CD14-positive monocyte (primary cell): Measurements from ENCODE around the gene SEC23A. TPM values are rescaled to one million over a fixed set of nuclear protein-coding genes. Genes with fewer than 3 reads are reported as not detected.

Source experiments
- DNase-seq, 3 donors: peaks; one replicate each; pipeline ENCODE4 v3.0.0-alpha.2; 2011 to 2022
- H2AFZ ChIP-seq: 2 replicates; pipeline ENCODE4 v1.6.0; 2012; ENCODE audit warnings: mild to moderate bottlenecking, low read depth, low read length, inconsistent platforms; ENCODE audit not compliant: insufficient read depth, poor library complexity, severe bottlenecking
- H3K27ac ChIP-seq, 2 donors: 1 replicate in 1 of 2; 2 replicates in 1 of 2; pipeline ENCODE4 v1.5.1; 2012 to 2013; ENCODE audit warnings: low read length in 2 of 2, control low read depth in 1 of 2, inconsistent platforms in 1 of 2, low read depth in 1 of 2, mild to moderate bottlenecking in 1 of 2
- H3K27me3 ChIP-seq, 2 donors: one replicate each; pipeline versions ENCODE4 v1.6.0 to v1.6.1; 2011 to 2013; ENCODE audit warnings: low read length in 2 of 2; ENCODE audit not compliant: control insufficient read depth in 2 of 2, insufficient read depth in 2 of 2
- H3K36me3 ChIP-seq, 2 donors: replicated peaks in 1 of 2; 1 replicate in 1 of 2; 2 replicates in 1 of 2; pipeline versions ENCODE4 v1.5.1 to v1.6.1; 2012 to 2013; ENCODE audit warnings: low read length in 2 of 2, control low read depth in 1 of 2, inconsistent platforms in 1 of 2, mild to moderate bottlenecking in 1 of 2; ENCODE audit not compliant: insufficient read depth in 2 of 2, control insufficient read depth in 1 of 2
- H3K4me1 ChIP-seq, 2 donors: 1 replicate in 1 of 2; 2 replicates in 1 of 2; pipeline versions ENCODE4 v1.5.1 to v1.6.1; 2012 to 2013; ENCODE audit warnings: low read length in 2 of 2, control low read depth in 1 of 2, inconsistent platforms in 1 of 2, mild to moderate bottlenecking in 1 of 2, moderate library complexity in 1 of 2; ENCODE audit not compliant: insufficient read depth in 2 of 2, control insufficient read depth in 1 of 2
- H3K4me2 ChIP-seq: replicated peaks from 2 replicates; pipeline ENCODE3; 2012; ENCODE audit warnings: low read length, moderate library complexity, mild to moderate bottlenecking; ENCODE audit not compliant: poor library complexity, severe bottlenecking; ENCODE audit errors: extremely low read depth
- H3K4me3 ChIP-seq, 3 experiments: fragments of 200-600 bp in 1 of 3; sonication (generic) in 1 of 3; replicated peaks in 1 of 3; 1 replicate in 2 of 3; 2 replicates in 1 of 3; pipeline ENCODE4 v1.5.1; 2011 to 2013; ENCODE audit warnings: low read length in 3 of 3, mild to moderate bottlenecking in 3 of 3, control low read depth in 2 of 3, low read depth in 2 of 3, inconsistent platforms in 1 of 3, moderate library complexity in 1 of 3
- H3K79me2 ChIP-seq: 2 replicates; pipeline ENCODE4 v1.6.0; 2012; ENCODE audit warnings: mild to moderate bottlenecking, control low read depth, inconsistent platforms, low read length, moderate library complexity; ENCODE audit not compliant: insufficient read depth
- H3K9ac ChIP-seq: 2 replicates; pipeline ENCODE4 v1.6.0; 2017; ENCODE audit warnings: low read length, mild to moderate bottlenecking; ENCODE audit not compliant: insufficient read depth, poor library complexity, severe bottlenecking
- H3K9me3 ChIP-seq, 2 donors: replicated peaks in 1 of 2; 1 replicate in 1 of 2; 2 replicates in 1 of 2; pipeline versions ENCODE4 v1.5.1 to v1.6.1; 2012 to 2013; ENCODE audit warnings: low read length in 2 of 2, control low read depth in 1 of 2; ENCODE audit not compliant: control insufficient read depth in 1 of 2, insufficient read depth in 1 of 2
- H4K20me1 ChIP-seq: 2 replicates; pipeline ENCODE4 v1.6.0; 2012; ENCODE audit warnings: mild to moderate bottlenecking, low read length, control low read depth, moderate library complexity; ENCODE audit not compliant: insufficient read depth
- H3K27ac Mint-ChIP-seq, 7 donors: one replicate each; pipeline ENCODE4 v1.8.0; 2020; ENCODE audit warnings: mild to moderate bottlenecking in 7 of 7, mixed read lengths in 7 of 7, moderate library complexity in 6 of 7, inconsistent platforms in 2 of 7
- H3K27me3 Mint-ChIP-seq, 3 donors: one replicate each; pipeline ENCODE4 v1.8.0; 2021 to 2022; ENCODE audit warnings: low read depth in 3 of 3, mild to moderate bottlenecking in 3 of 3, mixed read lengths in 3 of 3, moderate library complexity in 3 of 3, inconsistent platforms in 1 of 3
- H3K36me3 Mint-ChIP-seq, 2 donors: one replicate each; pipeline ENCODE4 v1.8.0; 2020; ENCODE audit warnings: mixed read lengths in 2 of 2, inconsistent platforms in 1 of 2, mild to moderate bottlenecking in 1 of 2
- H3K4me1 Mint-ChIP-seq: one replicate; pipeline ENCODE4 v1.8.0; 2020; ENCODE audit warnings: mild to moderate bottlenecking, mixed read lengths
- H3K4me3 Mint-ChIP-seq, 2 donors: one replicate each; pipeline ENCODE4 v1.8.0; 2020; ENCODE audit warnings: mild to moderate bottlenecking in 2 of 2, mixed read lengths in 2 of 2, moderate library complexity in 1 of 2
- H3K9me3 Mint-ChIP-seq, 7 donors: one replicate each; pipeline ENCODE4 v1.8.0; 2020 to 2022; ENCODE audit warnings: mixed read lengths in 7 of 7, mild to moderate bottlenecking in 6 of 7, moderate library complexity in 6 of 7, inconsistent platforms in 2 of 7
- WGBS: methylation state at CpG from one replicate; pipeline ENCODE4 v1.1.5; 2013; ENCODE audit warnings: missing lambda C conversion rate; ENCODE audit not compliant: insufficient coverage; 5-methylcytosine and 5-hydroxymethylcytosine counted together
- intact Hi-C, 2 donors: fragments of 100-400 bp; cut with micrococcal nuclease; formaldehyde crosslinking; loops; one replicate each; pipeline versions ENCODE4 v1.15.0 to v1.15.1; 2023
- polyA plus RNA-seq, 3 donors: library from polyadenylated mRNA; depleted of rRNA in 1 of 3; unstranded in 2 of 3; stranded (reverse) in 1 of 3; fragments of 300-500 nt in 2 of 3; fragments of >200 nt in 1 of 3; fragmentation: Illumina TruSeq in 2 of 3; gene quantifications; 1 replicate in 2 of 3; 2 replicates in 1 of 3; pipeline ENCODE4 v1.2.3, GENCODE V29; 2012 to 2021
- small RNA-seq: library from RNA; depleted of rRNA; stranded (forward); fragments of <200 nt; gene quantifications from one replicate; pipeline ENCODE3, GENCODE V24; 2012; ENCODE audit warnings: low read depth; ENCODE audit not compliant: insufficient read length
- TF ChIP-seq, protein P1 (sequence below): fragments of 200-600 bp; IDR thresholded peaks from one replicate; pipeline ENCODE4 v1.8.0; 2022; ENCODE audit warnings: antibody characterized with exemption, mild to moderate bottlenecking

The SEC23A gene
- polyA plus RNA-seq, 3 donors, result 13.8 to 37.3 (median 36.4) TPM

DNA sequence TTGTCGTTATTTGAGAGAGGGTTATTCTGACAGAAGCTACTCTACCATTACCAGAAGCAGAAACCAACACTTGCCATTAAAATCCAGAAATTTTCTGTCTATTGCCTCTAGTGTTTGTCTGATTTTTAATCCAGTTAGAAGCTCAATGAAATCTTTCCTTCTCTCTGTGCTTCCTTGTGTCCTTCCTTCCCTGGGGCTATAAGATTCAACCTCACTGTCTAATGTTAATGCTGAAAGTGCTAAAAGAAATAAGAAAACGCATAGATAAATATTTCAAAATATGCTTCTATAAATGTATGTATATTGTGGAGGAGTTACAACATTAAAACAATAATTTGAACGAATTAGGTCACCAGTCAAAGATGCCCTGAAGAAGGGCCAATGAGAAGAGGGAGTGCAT is 120.8 kb downstream of the SEC23A start:
- TF ChIP-seq, protein P1, sequence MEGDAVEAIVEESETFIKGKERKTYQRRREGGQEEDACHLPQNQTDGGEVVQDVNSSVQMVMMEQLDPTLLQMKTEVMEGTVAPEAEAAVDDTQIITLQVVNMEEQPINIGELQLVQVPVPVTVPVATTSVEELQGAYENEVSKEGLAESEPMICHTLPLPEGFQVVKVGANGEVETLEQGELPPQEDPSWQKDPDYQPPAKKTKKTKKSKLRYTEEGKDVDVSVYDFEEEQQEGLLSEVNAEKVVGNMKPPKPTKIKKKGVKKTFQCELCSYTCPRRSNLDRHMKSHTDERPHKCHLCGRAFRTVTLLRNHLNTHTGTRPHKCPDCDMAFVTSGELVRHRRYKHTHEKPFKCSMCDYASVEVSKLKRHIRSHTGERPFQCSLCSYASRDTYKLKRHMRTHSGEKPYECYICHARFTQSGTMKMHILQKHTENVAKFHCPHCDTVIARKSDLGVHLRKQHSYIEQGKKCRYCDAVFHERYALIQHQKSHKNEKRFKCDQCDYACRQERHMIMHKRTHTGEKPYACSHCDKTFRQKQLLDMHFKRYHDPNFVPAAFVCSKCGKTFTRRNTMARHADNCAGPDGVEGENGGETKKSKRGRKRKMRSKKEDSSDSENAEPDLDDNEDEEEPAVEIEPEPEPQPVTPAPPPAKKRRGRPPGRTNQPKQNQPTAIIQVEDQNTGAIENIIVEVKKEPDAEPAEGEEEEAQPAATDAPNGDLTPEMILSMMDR, result no peak
- no peak overlapping the region for H3K4me2 ChIP-seq
- Mint-ChIP-seq H3K4me3 (no peak overlapping the region), H3K4me1 (no peaks in the 10 kb centered on the region), H3K27ac (no peak overlapping the region), H3K9me3 (peaks cover 4 to 17% (median 9%) of the 10 kb centered on the region in 7 donors), H3K27me3 (peaks cover 2 to 4% (median 3%) of the 10 kb centered on the region in 3 donors), H3K36me3 (no peaks in the 10 kb centered on the region)
- intact Hi-C loops, result no loop called here
- H3K9me3 ChIP-seq, result no peaks in the 10 kb centered on the region
- H3K4me3 ChIP-seq, result no peak overlapping the region
- no peaks in the 10 kb centered on the region for H3K4me1 ChIP-seq
- no peak overlapping the region for H3K27ac ChIP-seq
- H3K27me3 ChIP-seq, result peaks cover 0 to 6% of the 10 kb centered on the region in 2 donors
- H3K9ac ChIP-seq, result no peak overlapping the region
- H3K36me3 ChIP-seq, result no peaks in the 10 kb centered on the region
- H2AFZ ChIP-seq, result no peak overlapping the region
- no peaks in the 10 kb centered on the region for H3K79me2 ChIP-seq
- DNase-seq, result no peak
- WGBS, result no CpG with 5 or more reads among the region's 3 CpGs
- H4K20me1 ChIP-seq, result no peaks in the 10 kb centered on the region

Small RNA genes lying within 50 kb of the gene (small RNA-seq; reads per million reads assigned to genes)
- gene AL109628.1, result not detected
- not detected for gene RF00019

Other genes with a start within 250 kb of the SEC23A start
- gene GEMIN2, start 11.1 kb upstream of the SEC23A start, polyA plus RNA-seq, result 10 to 100 TPM in 2 of 3 donors, 1 to 10 TPM in 1; 6.1 to 11.8 (median 10.2) TPM
- 10 to 100 TPM in 2 of 3 donors, 1 to 10 TPM in 1; 9.6 to 16.9 (median 11.8) TPM for gene TRAPPC6B, start 67.1 kb upstream of the SEC23A start, polyA plus RNA-seq
- 10 to 100 TPM in 1 of 3 donors, 1 to 10 TPM in 2; 4.7 to 34.9 (median 9.0) TPM for gene PNN, start 72.0 kb upstream of the SEC23A start, polyA plus RNA-seq
- gene MIA2, start 130.7 kb upstream of the SEC23A start, polyA plus RNA-seq, result 10 to 100 TPM; 19.1 to 24.6 (median 20.0) TPM